PC-3 (cell line): ENCODE data around the gene ALOX12B. TPM values are rescaled to one million over a fixed set of nuclear protein-coding genes. Genes with fewer than 3 reads are reported as not detected.

Experiments
- ATAC-seq: fragments of 200-7000 bp; cut with Tn5 transposase; 2 replicates; pipeline ENCODE4 v1.9.1; 2020; ENCODE audit warnings: mild to moderate bottlenecking, moderate library complexity
- BruUV-seq: library from RNA; stranded (reverse); fragments of 400-500 nt; replicated peaks from 2 replicates; lab custom pipeline; 2021; lab: Mats Ljungman, UMichigan
- CTCF ChIA-PET: fragments of 300-600 bp; sonication (Branson Sonifier 250); formaldehyde crosslinking; loops from one replicate; lab custom pipeline; 2022; ENCODE audit warnings: antibody characterized with exemption; lab: Charles Lee
- POLR2A ChIA-PET: fragments of 300-600 bp; sonication (Branson Sonifier 250); formaldehyde crosslinking; loops from one replicate; lab custom pipeline; 2022; ENCODE audit warnings: antibody characterized with exemption; ENCODE audit not compliant: unreplicated experiment; lab: Charles Lee
- DNase-seq: peaks from one replicate; pipeline ENCODE4 v3.0.0-alpha.2; 2015
- H2AFZ ChIP-seq: fragments of 300-600 bp; sonication (generic); 2 replicates; pipeline ENCODE4 v1.6.0; 2016; ENCODE audit warnings: antibody characterized with exemption, low read length
- H3F3A ChIP-seq: fragments of 300-600 bp; sonication (generic); one replicate; pipeline ENCODE4 v1.6.0; 2017; ENCODE audit warnings: antibody characterized with exemption, low read length, control low read depth, mild to moderate bottlenecking; ENCODE audit not compliant: unreplicated experiment
- H3K27ac ChIP-seq: fragments of 300-600 bp; sonication (generic); 2 replicates; pipeline ENCODE4 v1.5.1; 2016; ENCODE audit warnings: mild to moderate bottlenecking, low read length
- H3K27me3 ChIP-seq: fragments of 300-600 bp; sonication (generic); 2 replicates; pipeline ENCODE4 v1.6.1; 2016; ENCODE audit warnings: low read length, mixed read lengths
- H3K36me3 ChIP-seq: fragments of 300-600 bp; sonication (generic); 2 replicates; pipeline ENCODE4 v1.6.1; 2016; ENCODE audit warnings: low read depth, mixed run types, low read length, mixed read lengths
- H3K4me1 ChIP-seq: fragments of 300-600 bp; sonication (generic); 2 replicates; pipeline ENCODE4 v1.5.1; 2016; ENCODE audit warnings: low read length; ENCODE audit not compliant: insufficient read depth
- H3K4me2 ChIP-seq: fragments of 300-600 bp; sonication (generic); 2 replicates; pipeline ENCODE4 v1.6.0; 2016; ENCODE audit warnings: low read length
- H3K4me3 ChIP-seq: fragments of 300-600 bp; sonication (generic); 2 replicates; pipeline ENCODE4 v1.5.1; 2016; ENCODE audit warnings: mild to moderate bottlenecking, low read length, mixed read lengths
- H3K79me2 ChIP-seq: fragments of 300-600 bp; sonication (generic); 2 replicates; pipeline ENCODE4 v1.6.1; 2017; ENCODE audit warnings: low read length, mixed read lengths
- H3K9ac ChIP-seq: fragments of 300-600 bp; sonication (generic); 2 replicates; pipeline ENCODE4 v1.6.0; 2016; ENCODE audit warnings: mild to moderate bottlenecking, low read length
- H3K9me2 ChIP-seq: fragments of 300-600 bp; sonication (generic); replicated peaks from 2 replicates; pipeline ENCODE4 v1.6.1; 2016; ENCODE audit warnings: mixed run types, low read length, mixed read lengths
- H3K9me3 ChIP-seq: fragments of 300-600 bp; sonication (generic); 2 replicates; pipeline ENCODE4 v1.6.1; 2016; ENCODE audit warnings: low read length, mixed read lengths
- H4K20me1 ChIP-seq: fragments of 300-600 bp; sonication (generic); 2 replicates; pipeline ENCODE4 v1.6.1; 2016; ENCODE audit warnings: low read length, mixed read lengths
- EZH2 ChIP-seq: fragments of 300-600 bp; sonication (generic); IDR thresholded peaks from one replicate; pipeline ENCODE4 v1.6.1; 2017; ENCODE audit warnings: antibody characterized with exemption, mild to moderate bottlenecking, low read length; ENCODE audit not compliant: unreplicated experiment
- EZH2phosphoT487 ChIP-seq: fragments of 300-600 bp; sonication (generic); IDR thresholded peaks from 2 replicates; pipeline ENCODE4 v1.6.1; 2018; ENCODE audit warnings: mild to moderate bottlenecking, antibody characterized with exemption, low read length, borderline replicate concordance
- intact Hi-C: fragments of 100-400 bp; cut with micrococcal nuclease; formaldehyde crosslinking; loops from 2 replicates; pipeline ENCODE4 v1.9.0; 2023
- total RNA-seq: library from RNA; depleted of rRNA; stranded (reverse); fragments of >200 nt; gene quantifications from 2 replicates; pipeline ENCODE4 v1.2.3, GENCODE V29; 2014
- TF ChIP-seq, protein P1 (sequence below): fragments of 300-600 bp; sonication (generic); conservative IDR thresholded peaks from 2 replicates; pipeline ENCODE4 v1.5.1; 2017; ENCODE audit warnings: antibody characterized with exemption, low read depth, mild to moderate bottlenecking, low read length

The ALOX12B gene
- total RNA-seq, 1 experiment from 2014 or later, result 0.55 TPM

DNA sequence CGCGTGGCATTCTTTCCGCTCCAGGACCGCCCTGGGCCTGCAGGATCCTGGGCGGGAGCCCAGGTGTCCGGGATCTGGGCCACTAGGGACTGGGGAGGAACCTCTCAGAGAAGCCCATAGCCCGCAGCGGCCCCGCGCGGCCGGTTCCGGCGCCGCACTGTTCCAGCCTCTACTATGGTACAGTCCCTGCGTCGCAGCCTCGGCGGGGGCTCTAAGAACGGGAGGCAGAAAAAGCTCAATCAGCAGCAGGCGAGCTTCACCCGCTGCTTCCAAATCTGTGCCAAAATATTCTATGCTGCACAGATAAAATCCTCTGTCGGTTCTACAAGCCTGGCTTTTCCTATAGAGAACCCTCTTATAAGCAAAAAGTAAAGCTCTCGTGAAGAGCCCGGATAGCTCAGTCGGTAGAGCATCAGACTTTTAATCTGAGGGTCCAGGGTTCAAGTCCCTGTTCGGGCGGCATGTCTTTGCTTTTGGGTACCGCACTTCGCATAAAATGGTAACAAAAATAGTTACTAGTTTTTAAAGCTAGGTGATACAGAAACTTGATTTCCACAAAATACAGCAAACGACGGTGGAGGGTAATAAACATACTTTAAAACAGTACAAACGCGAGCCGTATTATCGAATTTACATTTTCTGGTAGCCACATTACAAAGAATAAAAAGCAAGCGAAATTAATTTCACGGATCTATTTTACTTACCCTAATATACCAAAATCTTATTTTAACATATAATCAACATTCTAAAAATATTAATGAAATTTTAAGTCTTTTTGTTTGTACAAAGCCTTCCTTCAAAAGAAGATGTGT is 31.5 kb upstream of the ALOX12B start:
- peak; percentile 39 for ATAC-seq
- BruUV-seq, result TSS peak; percentile 71
- CTCF ChIA-PET, result interaction anchor here (0.6 to 1.0 kb wide), 4 partner anchors 19 to 78 kb away, joined by 3 to 7 read pairs (median 6); partner anchors contain the start of gene ALOX12B
- H3F3A ChIP-seq, result peaks cover 3% of the 10 kb centered on the region
- intact Hi-C loops, result loop anchor here (1.0 to 2.0 kb wide), 3 partner anchors 59 to 232 kb away; no protein-coding TSS in a partner anchor
- peak overlapping the region; percentile 82 for H3K9ac ChIP-seq
- H3K27me3 ChIP-seq, result no peaks in the 10 kb centered on the region
- peak overlapping the region; percentile 65 for H2AFZ ChIP-seq
- H3K4me3 ChIP-seq, result peak overlapping the region; percentile 72
- H3K4me2 ChIP-seq, result peak overlapping the region; percentile 92
- no peaks in the 10 kb centered on the region for H3K9me3 ChIP-seq
- no peaks in the 10 kb centered on the region for H3K79me2 ChIP-seq
- peak; percentile 77 for DNase-seq
- H3K4me1 ChIP-seq, result peaks cover 15% of the 10 kb centered on the region; the same call in 1 of the 2 replicates
- no peaks in the 10 kb centered on the region for H3K36me3 ChIP-seq
- peaks cover 3% of the 10 kb centered on the region for H4K20me1 ChIP-seq
- H3K27ac ChIP-seq, result peak overlapping the region; percentile 94
- POLR2A ChIA-PET, result interaction anchor here (1.7 kb wide), 1 partner anchor 54 kb away, joined by 6 read pairs; no protein-coding TSS in a partner anchor
- H3K9me2 ChIP-seq, result no peaks in the 10 kb centered on the region
- TF ChIP-seq, protein P1, sequence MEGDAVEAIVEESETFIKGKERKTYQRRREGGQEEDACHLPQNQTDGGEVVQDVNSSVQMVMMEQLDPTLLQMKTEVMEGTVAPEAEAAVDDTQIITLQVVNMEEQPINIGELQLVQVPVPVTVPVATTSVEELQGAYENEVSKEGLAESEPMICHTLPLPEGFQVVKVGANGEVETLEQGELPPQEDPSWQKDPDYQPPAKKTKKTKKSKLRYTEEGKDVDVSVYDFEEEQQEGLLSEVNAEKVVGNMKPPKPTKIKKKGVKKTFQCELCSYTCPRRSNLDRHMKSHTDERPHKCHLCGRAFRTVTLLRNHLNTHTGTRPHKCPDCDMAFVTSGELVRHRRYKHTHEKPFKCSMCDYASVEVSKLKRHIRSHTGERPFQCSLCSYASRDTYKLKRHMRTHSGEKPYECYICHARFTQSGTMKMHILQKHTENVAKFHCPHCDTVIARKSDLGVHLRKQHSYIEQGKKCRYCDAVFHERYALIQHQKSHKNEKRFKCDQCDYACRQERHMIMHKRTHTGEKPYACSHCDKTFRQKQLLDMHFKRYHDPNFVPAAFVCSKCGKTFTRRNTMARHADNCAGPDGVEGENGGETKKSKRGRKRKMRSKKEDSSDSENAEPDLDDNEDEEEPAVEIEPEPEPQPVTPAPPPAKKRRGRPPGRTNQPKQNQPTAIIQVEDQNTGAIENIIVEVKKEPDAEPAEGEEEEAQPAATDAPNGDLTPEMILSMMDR, result peak; percentile 79
- no peak for TF ChIP-seq EZH2phosphoT487

DNA sequence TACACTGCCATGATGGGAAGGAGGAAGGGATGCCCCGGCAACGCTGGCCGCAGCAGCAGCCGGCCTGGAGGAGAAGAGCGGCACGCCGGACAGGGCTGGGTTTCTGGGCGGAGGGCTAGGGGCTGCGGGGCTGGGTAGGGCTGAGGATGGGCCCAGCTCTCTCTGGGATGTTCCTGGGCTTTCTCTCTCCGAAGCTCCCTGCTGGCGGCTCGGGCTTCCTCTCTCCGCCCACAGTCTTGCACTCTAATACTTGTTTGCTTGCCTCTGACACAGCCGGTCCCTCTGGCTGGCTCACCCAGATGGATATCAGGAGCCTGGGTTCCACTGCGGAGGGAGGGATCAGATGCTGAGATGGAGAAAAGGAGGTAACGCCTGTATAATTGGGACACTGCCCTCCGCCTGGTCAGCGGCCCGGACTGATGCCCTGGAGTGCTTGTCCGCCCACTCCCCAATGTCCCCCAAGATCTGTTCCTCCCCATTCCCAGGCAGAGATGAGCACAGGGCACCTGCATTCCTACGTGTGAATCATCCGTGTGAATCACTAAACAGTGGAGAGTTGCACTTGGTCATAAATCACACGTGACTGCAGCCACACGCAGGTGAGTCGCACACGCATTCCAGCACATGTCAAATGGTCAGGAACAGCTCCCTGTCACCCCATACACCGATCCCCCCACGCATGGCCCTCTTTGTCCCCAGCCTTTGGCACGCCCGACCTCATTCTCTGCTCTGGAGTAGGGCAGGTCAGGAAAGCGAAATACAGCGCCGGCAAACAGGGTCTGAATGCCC is 30.7 kb upstream of the ALOX12B start, which contains the start of gene ALOXE3:
ALOXE3 (minus strand) TSS at position 535 of the 789 bp plus-strand sequence; CDS start at position 11, 524 bp downstream.
- CTCF ChIA-PET, result interaction anchor here (0.6 to 1.0 kb wide), 2 partner anchors 58 to 77 kb away, joined by 5 to 6 read pairs; no protein-coding TSS in a partner anchor
- intact Hi-C loops, result loop anchor here (1.0 to 2.0 kb wide), 2 partner anchors 58 to 231 kb away; no protein-coding TSS in a partner anchor
- DNase-seq (peak; percentile 90), ATAC-seq (peak; percentile 42)
- TSS peak; percentile 22 for BruUV-seq
- Histone ChIP-seq H3K9me2 (no peaks in the 10 kb centered on the region), H3K27ac (peak within 1 kb of the TSS; percentile 94), H3K4me3 (peak within 1 kb of the TSS; percentile 72), H3K27me3 (no peaks in the 10 kb centered on the region), H4K20me1 (peaks cover 3% of the 10 kb centered on the region), H3K79me2 (no peaks in the 10 kb centered on the region), H3K9ac (peak within 1 kb of the TSS; percentile 82), H3F3A (peaks cover 3% of the 10 kb centered on the region), H3K36me3 (no peaks in the 10 kb centered on the region), H3K4me1 (peaks cover 12% of the 10 kb centered on the region; the same call in 1 of the 2 replicates), H3K9me3 (no peaks in the 10 kb centered on the region), H2AFZ (peak within 1 kb of the TSS; percentile 65), H3K4me2 (peak within 1 kb of the TSS; percentile 92)
- POLR2A ChIA-PET, result interaction anchor here (1.7 kb wide), 1 partner anchor 55 kb away, joined by 6 read pairs; no protein-coding TSS in a partner anchor
- TF ChIP-seq EZH2phosphoT487 (no peak), EZH2 (no peak)
- TF ChIP-seq, protein P1, result no peak
